Measurements from ENCODE around the gene PPBP.

PPBP gene

DNA sequence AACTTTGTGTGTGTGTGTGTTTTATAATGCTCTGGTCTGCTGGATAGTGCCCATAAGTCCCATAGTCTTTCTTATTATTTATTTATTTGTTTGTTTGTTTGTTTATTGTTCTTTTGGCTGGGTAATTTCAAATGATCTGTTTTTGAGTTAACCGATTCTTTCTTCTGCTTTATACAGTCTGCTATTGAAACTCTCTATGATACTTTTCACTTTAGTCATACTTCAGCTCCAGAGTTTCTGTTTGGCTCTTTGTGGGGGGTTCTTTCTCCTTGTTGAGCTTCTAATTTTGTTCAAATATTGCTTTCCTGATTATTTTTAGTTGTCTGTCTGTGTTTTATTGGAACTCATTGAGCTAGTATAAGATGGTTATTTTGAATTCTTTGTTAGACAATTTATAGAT lies 40.5 kb upstream of the PPBP start:
- no peak overlapping the region for H3K4me3 ChIP-seq (ENCODE audit: low read depth, low read length)
- no peak for DNase-seq (ENCODE audit: low read depth)
- TF ChIP-seq CTCF (IDR thresholded peaks at IDR 0.05; ENCODE audit: low read depth, low read length), result no peak
- no peak for TF ChIP-seq POLR2A (IDR thresholded peaks at IDR 0.05; ENCODE audit: extremely low read depth, insufficient read length)
- TF ChIP-seq MYC (IDR thresholded peaks at IDR 0.05; ENCODE audit: low read depth, low read length), result no peak
- TF ChIP-seq MAX (IDR thresholded peaks at IDR 0.05; ENCODE audit: low read depth, low read length), result no peak

- DNase-seq (ENCODE audit: low read depth), result no peak
- no peak for TF ChIP-seq MYC (IDR thresholded peaks at IDR 0.05; ENCODE audit: low read depth, low read length)
- no peak for TF ChIP-seq CTCF (IDR thresholded peaks at IDR 0.05; ENCODE audit: low read depth, low read length)
- no peak for TF ChIP-seq POLR2A (IDR thresholded peaks at IDR 0.05; ENCODE audit: extremely low read depth, insufficient read length)
- TF ChIP-seq MAX (IDR thresholded peaks at IDR 0.05; ENCODE audit: low read depth, low read length), result no peak
- H3K4me3 ChIP-seq (ENCODE audit: low read depth, low read length), result no peak overlapping the region
These were observed 35.7 kb upstream of the PPBP start for GRCh38 chr4:74023709-74024108.

DNA sequence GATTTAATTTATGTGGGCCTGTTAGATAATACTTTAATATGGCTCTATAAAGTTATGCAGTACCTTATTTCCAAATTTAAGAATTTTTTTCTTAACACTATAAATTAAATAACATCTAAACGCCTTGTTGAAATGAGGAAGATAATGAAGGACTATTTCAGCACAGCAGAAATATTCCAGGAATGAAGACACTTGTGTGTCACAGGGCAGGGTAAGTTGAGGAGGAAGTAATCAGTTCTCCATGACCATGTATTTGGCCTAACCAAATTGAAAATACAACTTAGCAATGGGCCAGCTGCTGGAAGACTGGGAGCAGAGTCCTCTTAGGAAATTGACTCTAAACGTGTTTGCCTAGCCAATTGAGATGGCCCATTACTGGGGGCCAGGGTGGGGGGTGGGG lies 33.6 kb upstream of the PPBP start:
- no peak for TF ChIP-seq MYC (IDR thresholded peaks at IDR 0.05; ENCODE audit: low read depth, low read length)
- TF ChIP-seq MAX (IDR thresholded peaks at IDR 0.05; ENCODE audit: low read depth, low read length), result no peak
- TF ChIP-seq CTCF (IDR thresholded peaks at IDR 0.05; ENCODE audit: low read depth, low read length), result no peak
- TF ChIP-seq POLR2A (IDR thresholded peaks at IDR 0.05; ENCODE audit: extremely low read depth, insufficient read length), result no peak
- no peak for DNase-seq (ENCODE audit: low read depth)
- H3K4me3 ChIP-seq (ENCODE audit: low read depth, low read length), result no peak overlapping the region

GRCh38 chr4:74018771-74019170 lies 30.8 kb upstream of the PPBP start:
- H3K4me3 ChIP-seq (ENCODE audit: low read depth, low read length), result no peak overlapping the region
- TF ChIP-seq CTCF (IDR thresholded peaks at IDR 0.05; ENCODE audit: low read depth, low read length) (no peak), MYC (IDR thresholded peaks at IDR 0.05; ENCODE audit: low read depth, low read length) (no peak), MAX (IDR thresholded peaks at IDR 0.05; ENCODE audit: low read depth, low read length) (no peak), POLR2A (IDR thresholded peaks at IDR 0.05; ENCODE audit: extremely low read depth, insufficient read length) (no peak)
- DNase-seq (ENCODE audit: low read depth), result peak; percentile 16

DNA sequence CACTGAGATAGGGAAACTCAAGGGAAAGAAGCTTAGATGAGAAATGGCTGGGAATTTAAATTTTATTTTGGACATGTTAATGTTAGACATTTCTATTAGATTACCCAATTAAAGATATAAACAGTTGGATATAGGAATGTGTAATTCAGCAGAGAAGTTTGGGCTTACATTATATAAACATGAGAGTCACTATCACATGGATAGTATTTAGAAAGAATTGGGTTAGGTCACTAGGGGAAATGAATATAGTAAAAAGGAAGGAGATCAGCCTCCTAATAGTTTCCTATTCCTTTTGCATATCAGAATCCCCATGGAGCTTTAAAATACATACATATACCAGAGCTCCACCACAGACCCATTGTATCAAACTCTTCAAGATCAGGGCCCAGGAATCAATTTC lies 30.1 kb upstream of the PPBP start:
- H3K4me3 ChIP-seq (ENCODE audit: low read depth, low read length), result no peak overlapping the region
- DNase-seq (ENCODE audit: low read depth), result no peak
- TF ChIP-seq POLR2A (IDR thresholded peaks at IDR 0.05; ENCODE audit: extremely low read depth, insufficient read length) (no peak), MAX (IDR thresholded peaks at IDR 0.05; ENCODE audit: low read depth, low read length) (no peak), MYC (IDR thresholded peaks at IDR 0.05; ENCODE audit: low read depth, low read length) (no peak), CTCF (IDR thresholded peaks at IDR 0.05; ENCODE audit: low read depth, low read length) (no peak)

GRCh38 chr4:74016068-74016467 lies 28.1 kb upstream of the PPBP start:
- no peak for DNase-seq (ENCODE audit: low read depth)
- no peak overlapping the region for H3K4me3 ChIP-seq (ENCODE audit: low read depth, low read length)
- TF ChIP-seq CTCF (IDR thresholded peaks at IDR 0.05; ENCODE audit: low read depth, low read length) (no peak), MYC (IDR thresholded peaks at IDR 0.05; ENCODE audit: low read depth, low read length) (no peak), MAX (IDR thresholded peaks at IDR 0.05; ENCODE audit: low read depth, low read length) (no peak), POLR2A (IDR thresholded peaks at IDR 0.05; ENCODE audit: extremely low read depth, insufficient read length) (no peak)

All from NB4 (cell line).